Measurements from ENCODE around the gene ZNF600. TPM values are rescaled to one million over a fixed set of nuclear protein-coding genes. Genes with fewer than 3 reads are reported as not detected.
"Not testable (repeated sequence)": the region's sequence is repeated elsewhere in the genome, so short reads cannot be mapped to it uniquely, and the experiment has no call there.

Gene ZNF600
- total and polyA plus RNA-seq, 2 experiments from 2014 or later = 6.0 to 6.9 TPM

- Histone ChIP-seq H3K36me3 (ENCODE audit: insufficient read depth) (no peaks in the 10 kb centered on the region; the same call in 1 of the 2 replicates), H4K20me1 (replicated peaks; ENCODE audit: insufficient read depth) (no peaks in the 10 kb centered on the region), H3F3A (replicated peaks; ENCODE audit: low read depth) (no peaks in the 10 kb centered on the region), H3K4me3 (no peak overlapping the region), H3K27me3 (ENCODE audit: insufficient read depth) (no peaks in the 10 kb centered on the region), H3K27ac (ENCODE audit: low read depth) (no peak overlapping the region), H3K79me2 (replicated peaks; ENCODE audit: insufficient read depth) (no peaks in the 10 kb centered on the region), H3K4me2 (0 out of 2 replicates have a peak overlapping the region, but pooled peaks have one; percentile 43), H3K9me2 (ENCODE audit: insufficient read depth) (no peaks in the 10 kb centered on the region), H2AFZ (no peak overlapping the region), H3K4me1 (ENCODE audit: insufficient read depth) (peaks cover 22% of the 10 kb centered on the region)
- DNase-seq (ENCODE audit: low spot score) (no peak), ATAC-seq (no peak)
- H3K36me3 Mint-ChIP-seq (ENCODE audit: low read depth) = no peaks in the 10 kb centered on the region
- no peak overlapping the region for H3K27ac Mint-ChIP-seq
- H3K4me3 Mint-ChIP-seq = no peak overlapping the region
- H3K27me3 Mint-ChIP-seq (ENCODE audit: insufficient read depth, low read depth, poor library complexity) = peaks cover 15% of the 10 kb centered on the region
- TF ChIP-seq CTCF (conservative IDR thresholded peaks at IDR 0.05; ENCODE audit: low read depth in 2 of 2) (no peak), ETS1 (IDR thresholded peaks at IDR 0.05) (no peak), ZNF114 (CRISPR knock-in tag; IDR thresholded peaks at IDR 0.05) (no peak), CREB1 (CRISPR knock-in tag; IDR thresholded peaks at IDR 0.05; ENCODE audit: low read depth) (no peak), JUNB (IDR thresholded peaks at IDR 0.05; ENCODE audit: unreplicated experiment) (no peak), EZH2phosphoT487 (IDR thresholded peaks at IDR 0.05; ENCODE audit: unreplicated experiment) (no peak)
- no peaks in the 10 kb centered on the region; the same call in 2 of the 3 replicates for H3K9me3 Mint-ChIP-seq
- H3K4me1 Mint-ChIP-seq = peaks cover 23% of the 10 kb centered on the region
Measured at GRCh38 chr19:52741951-52742485, 44.6 kb downstream of the ZNF600 start.

GRCh38 chr19:52741371-52741770 lies 45.2 kb downstream of the ZNF600 start:
- H3K4me2 ChIP-seq; H3K36me3 Mint-ChIP-seq (ENCODE audit: low read depth); H3K36me3 ChIP-seq (ENCODE audit: insufficient read depth); H2AFZ ChIP-seq; H3K4me3 Mint-ChIP-seq; H3K27ac Mint-ChIP-seq; H3F3A ChIP-seq (replicated peaks; ENCODE audit: low read depth); H3K9me2 ChIP-seq (ENCODE audit: insufficient read depth); H4K20me1 ChIP-seq (replicated peaks; ENCODE audit: insufficient read depth); H3K27ac ChIP-seq (ENCODE audit: low read depth); DNase-seq (ENCODE audit: low spot score); H3K9me3 Mint-ChIP-seq; H3K4me3 ChIP-seq; H3K79me2 ChIP-seq (replicated peaks; ENCODE audit: insufficient read depth); ATAC-seq; H3K27me3 ChIP-seq (ENCODE audit: insufficient read depth): not testable (repeated sequence)
- peaks cover 22% of the 10 kb centered on the region for H3K4me1 ChIP-seq (ENCODE audit: insufficient read depth)
- Mint-ChIP-seq H3K27me3 (ENCODE audit: insufficient read depth, low read depth, poor library complexity) (peaks cover 15% of the 10 kb centered on the region), H3K4me1 (peaks cover 24% of the 10 kb centered on the region)

- H4K20me1 ChIP-seq (replicated peaks; ENCODE audit: insufficient read depth) = no peaks in the 10 kb centered on the region
- H3K4me3 ChIP-seq = no peak overlapping the region
- H3K79me2 ChIP-seq (replicated peaks; ENCODE audit: insufficient read depth) = no peaks in the 10 kb centered on the region
- Mint-ChIP-seq H3K27me3 (ENCODE audit: insufficient read depth, low read depth, poor library complexity) (peaks cover 19% of the 10 kb centered on the region), H3K4me1 (peaks cover 34% of the 10 kb centered on the region), H3K36me3 (ENCODE audit: low read depth) (no peaks in the 10 kb centered on the region), H3K9me3 (peaks cover 4% of the 10 kb centered on the region; the same call in 2 of the 3 replicates), H3K27ac (no peak overlapping the region), H3K4me3 (no peak overlapping the region)
- no peak overlapping the region for H2AFZ ChIP-seq
- ATAC-seq = no peak; the same call in 2 of the 3 replicates
- peak; percentile 69 for DNase-seq (ENCODE audit: low spot score)
- H3K27ac ChIP-seq (ENCODE audit: low read depth) = no peak overlapping the region
- peaks cover 26% of the 10 kb centered on the region for H3K4me1 ChIP-seq (ENCODE audit: insufficient read depth)
- H3K27me3 ChIP-seq (ENCODE audit: insufficient read depth) = no peaks in the 10 kb centered on the region
- no peak overlapping the region for H3K4me2 ChIP-seq
- no peaks in the 10 kb centered on the region for H3K9me2 ChIP-seq (ENCODE audit: insufficient read depth)
- H3K36me3 ChIP-seq (ENCODE audit: insufficient read depth) = no peaks in the 10 kb centered on the region; the same call in 1 of the 2 replicates
- peaks cover 8% of the 10 kb centered on the region for H3F3A ChIP-seq (replicated peaks; ENCODE audit: low read depth)
- TF ChIP-seq REST (IDR thresholded peaks at IDR 0.05; ENCODE audit: unreplicated experiment) (no peak), CTCF (conservative IDR thresholded peaks at IDR 0.05; ENCODE audit: low read depth in 2 of 2) (no peak)
Measured at GRCh38 chr19:52739576-52739975, 47.0 kb downstream of the ZNF600 start.
